GM10248 (cell line): Measurements from ENCODE around the gene ZNF697.
"Not testable (repeated sequence)": the region's sequence is repeated elsewhere in the genome, so short reads cannot be mapped to it uniquely, and the experiment has no call there.

Source experiments
- CTCF ChIA-PET: fragments of 300-600 bp; sonication (Branson Sonifier 250); formaldehyde crosslinking; extraction: SDS; loops from one replicate; lab custom pipeline; 2021; ENCODE audit warnings: antibody characterized with exemption; lab: Yijun Ruan, JAX
- POLR2A ChIA-PET: fragments of 350-650 bp; sonication (Branson Sonifier 250); formaldehyde crosslinking; extraction: SDS; loops from one replicate; lab custom pipeline; 2020; ENCODE audit warnings: antibody characterized with exemption; lab: Yijun Ruan, JAX
- DNase-seq: peaks from one replicate; pipeline ENCODE4 v3.0.0; 2012; ENCODE audit errors: extremely low spot score
- CTCF ChIP-seq: IDR thresholded peaks from 2 replicates; pipeline ENCODE4 v1.5.1; 2012; ENCODE audit warnings: mild to moderate bottlenecking, low read depth; ENCODE audit errors: extremely low read depth, missing control alignments, control extremely low read depth

The ZNF697 gene

GRCh38 chr1:119573886-119574285, 74.2 kb downstream of the ZNF697 start:
- DNase-seq: no peak
- CTCF ChIA-PET: interaction anchor here (0.8 kb wide), 1 partner anchor 12 kb away, joined by 3 read pairs; no protein-coding TSS in a partner anchor
- no peak for TF ChIP-seq CTCF
- POLR2A ChIA-PET: no interaction called here

GRCh38 chr1:119569930-119570622, 78.0 kb downstream of the ZNF697 start:
- DNase-seq, POLR2A ChIA-PET: not testable (repeated sequence)
- CTCF ChIA-PET: interaction anchor here (1.4 kb wide), 1 partner anchor 25 kb away, joined by 3 read pairs; no protein-coding TSS in a partner anchor
